ENCODE measurements around the gene GADD45A.

Gene GADD45A

DNA sequence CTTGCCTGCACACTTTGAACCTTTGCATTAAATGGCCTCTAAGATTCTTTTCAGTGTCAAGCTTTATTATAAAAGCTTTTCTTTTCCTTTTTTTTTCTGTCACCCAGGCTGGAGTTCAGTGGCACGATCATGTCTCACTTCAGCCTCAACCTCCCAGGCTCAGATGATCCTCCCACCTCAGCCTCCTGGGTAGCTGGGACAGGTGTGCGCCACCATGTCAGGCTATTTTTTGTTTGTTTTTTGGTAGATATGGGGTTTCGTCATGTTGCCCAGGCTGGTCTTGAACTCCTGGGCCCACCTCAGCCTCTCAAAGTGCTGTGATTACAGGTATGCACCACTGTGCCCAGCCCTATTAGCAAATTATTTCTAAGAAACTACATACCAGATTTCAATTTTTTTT, 52.9 kb downstream of the GADD45A start:
- TF ChIP-seq, protein P1, sequence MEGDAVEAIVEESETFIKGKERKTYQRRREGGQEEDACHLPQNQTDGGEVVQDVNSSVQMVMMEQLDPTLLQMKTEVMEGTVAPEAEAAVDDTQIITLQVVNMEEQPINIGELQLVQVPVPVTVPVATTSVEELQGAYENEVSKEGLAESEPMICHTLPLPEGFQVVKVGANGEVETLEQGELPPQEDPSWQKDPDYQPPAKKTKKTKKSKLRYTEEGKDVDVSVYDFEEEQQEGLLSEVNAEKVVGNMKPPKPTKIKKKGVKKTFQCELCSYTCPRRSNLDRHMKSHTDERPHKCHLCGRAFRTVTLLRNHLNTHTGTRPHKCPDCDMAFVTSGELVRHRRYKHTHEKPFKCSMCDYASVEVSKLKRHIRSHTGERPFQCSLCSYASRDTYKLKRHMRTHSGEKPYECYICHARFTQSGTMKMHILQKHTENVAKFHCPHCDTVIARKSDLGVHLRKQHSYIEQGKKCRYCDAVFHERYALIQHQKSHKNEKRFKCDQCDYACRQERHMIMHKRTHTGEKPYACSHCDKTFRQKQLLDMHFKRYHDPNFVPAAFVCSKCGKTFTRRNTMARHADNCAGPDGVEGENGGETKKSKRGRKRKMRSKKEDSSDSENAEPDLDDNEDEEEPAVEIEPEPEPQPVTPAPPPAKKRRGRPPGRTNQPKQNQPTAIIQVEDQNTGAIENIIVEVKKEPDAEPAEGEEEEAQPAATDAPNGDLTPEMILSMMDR (IDR thresholded peaks at IDR 0.05; ENCODE audit: low read depth, low read length) = no peak
- no peak overlapping the region for H3K4me3 ChIP-seq (ENCODE audit: low read depth, low read length)

All from WI38 (cell line).